H1 (cell line): Measurements from ENCODE around the gene RPP25. TPM values are rescaled to one million over a fixed set of nuclear protein-coding genes. Genes with fewer than 3 reads are reported as not detected.

Experiments used
- HDAC6 ChIP-seq: IDR thresholded peaks from one replicate; pipeline ENCODE4 v1.7.1; 2012; ENCODE audit warnings: low read depth, mild to moderate bottlenecking, inconsistent platforms, low read length, moderate library complexity
- polyA plus RNA-seq, 7 experiments: library from polyadenylated mRNA; depleted of rRNA in 3 of 7; stranded (reverse) in 5 of 7; unstranded in 2 of 7; fragments of >200 nt in 5 of 7; fragments of 200-250 nt in 2 of 7; gene quantifications; 1 replicate in 5 of 7; 2 replicates in 1 of 7; 4 replicates in 1 of 7; pipeline versions ENCODE4 v1.2.1 to v1.2.3, GENCODE V29; 2011 to 2013; ENCODE audit warnings: missing spikeins in 2 of 7, mixed read lengths in 2 of 7
- total RNA-seq: library from RNA; stranded (reverse); fragmentation: NEBNext Ultra II Directional; extraction: Animal tissue kit (Norgen Biotek cat#: 25700); gene quantifications from 2 replicates; pipeline ENCODE4 v1.2.1, GENCODE V29; 2021

The RPP25 gene
- total and polyA plus RNA-seq, 2 of the 8 experiments (the other 6 are each of a cell fraction or from before 2014, with no cell fraction given): 17.4 to 19.8 TPM

DNA sequence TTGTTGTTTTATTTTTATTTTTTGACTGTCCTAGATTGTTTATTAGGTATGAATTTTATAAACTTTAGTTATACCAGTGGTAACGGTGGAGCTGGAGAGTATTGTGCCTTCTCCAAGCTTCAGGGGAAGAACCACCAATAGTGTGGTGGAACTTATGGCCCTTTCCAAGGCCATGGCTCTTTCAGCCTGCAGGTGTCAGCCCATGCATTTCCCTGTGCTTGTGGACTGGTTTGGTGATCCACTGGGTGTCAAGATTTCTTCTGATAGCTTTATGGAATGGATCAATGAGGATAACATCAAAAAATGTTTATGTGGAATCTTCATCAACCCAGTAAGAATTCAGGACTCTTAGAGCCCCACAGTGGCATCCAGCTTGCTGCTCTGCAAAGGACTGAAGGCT lies 19.6 kb upstream of the RPP25 start (continued):
- no peak for TF ChIP-seq HDAC6
